ENCODE results near the gene NIT1. TPM values are rescaled to one million over a fixed set of nuclear protein-coding genes. Genes with fewer than 3 reads are reported as not detected.
A peak's percentile ranks its signal among the peaks of the same experiment; 100 is the strongest.

The NIT1 gene
- total and polyA plus RNA-seq, 12 donors, result 24.1 to 41.2 (median 32.1) TPM

DNA sequence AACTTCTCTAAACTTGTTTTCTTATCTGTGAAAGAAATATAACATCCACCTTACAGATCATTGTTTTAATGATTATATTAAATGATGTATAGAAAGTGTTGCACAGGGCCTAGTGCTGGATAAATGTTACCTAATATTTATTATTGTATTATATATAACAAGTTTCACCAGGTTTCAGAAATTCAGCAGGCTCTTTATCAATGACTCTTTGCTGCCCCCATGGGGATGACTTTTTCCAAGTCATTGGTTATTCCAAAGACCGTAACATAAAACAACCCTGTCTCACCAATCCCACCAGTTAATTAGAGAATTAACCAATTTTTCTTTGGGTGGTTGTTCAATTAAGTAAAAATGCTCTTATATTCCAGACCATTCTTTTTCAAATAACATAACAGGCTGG lies 21.9 kb downstream of the NIT1 start:
- Histone ChIP-seq H3K4me3 (no peak overlapping the region), H3K27me3 (no peaks in the 10 kb centered on the region), H3K27ac (no peak overlapping the region), H3K4me1 (peaks cover 0 to 36% (median 8%) of the 10 kb centered on the region in 9 donors), H3K36me3 (peaks cover 0 to 6% (median 0%) of the 10 kb centered on the region in 9 donors), H3K9me3 (no peaks in the 10 kb centered on the region)
- DNase-seq (peak in 1 of 2 donors; percentile 51), ATAC-seq (peak in 2 of 8 donors; percentile 44 to 51)
- intact Hi-C loops (cut with DNase I), result loop anchor here in 6 of 10 donors (5.0 to 10.0 kb wide), 3 partner anchors 142 to 147 kb away; no protein-coding TSS in a partner anchor
- 38 to 46% methylated on average over 1 of the region's 1 CpG for WGBS, 2 donors
- TF ChIP-seq, protein P1, sequence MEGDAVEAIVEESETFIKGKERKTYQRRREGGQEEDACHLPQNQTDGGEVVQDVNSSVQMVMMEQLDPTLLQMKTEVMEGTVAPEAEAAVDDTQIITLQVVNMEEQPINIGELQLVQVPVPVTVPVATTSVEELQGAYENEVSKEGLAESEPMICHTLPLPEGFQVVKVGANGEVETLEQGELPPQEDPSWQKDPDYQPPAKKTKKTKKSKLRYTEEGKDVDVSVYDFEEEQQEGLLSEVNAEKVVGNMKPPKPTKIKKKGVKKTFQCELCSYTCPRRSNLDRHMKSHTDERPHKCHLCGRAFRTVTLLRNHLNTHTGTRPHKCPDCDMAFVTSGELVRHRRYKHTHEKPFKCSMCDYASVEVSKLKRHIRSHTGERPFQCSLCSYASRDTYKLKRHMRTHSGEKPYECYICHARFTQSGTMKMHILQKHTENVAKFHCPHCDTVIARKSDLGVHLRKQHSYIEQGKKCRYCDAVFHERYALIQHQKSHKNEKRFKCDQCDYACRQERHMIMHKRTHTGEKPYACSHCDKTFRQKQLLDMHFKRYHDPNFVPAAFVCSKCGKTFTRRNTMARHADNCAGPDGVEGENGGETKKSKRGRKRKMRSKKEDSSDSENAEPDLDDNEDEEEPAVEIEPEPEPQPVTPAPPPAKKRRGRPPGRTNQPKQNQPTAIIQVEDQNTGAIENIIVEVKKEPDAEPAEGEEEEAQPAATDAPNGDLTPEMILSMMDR (IDR thresholded peaks at IDR 0.05), result peak in 8 of 9 donors; percentile 22 to 65 (median 61)

DNA sequence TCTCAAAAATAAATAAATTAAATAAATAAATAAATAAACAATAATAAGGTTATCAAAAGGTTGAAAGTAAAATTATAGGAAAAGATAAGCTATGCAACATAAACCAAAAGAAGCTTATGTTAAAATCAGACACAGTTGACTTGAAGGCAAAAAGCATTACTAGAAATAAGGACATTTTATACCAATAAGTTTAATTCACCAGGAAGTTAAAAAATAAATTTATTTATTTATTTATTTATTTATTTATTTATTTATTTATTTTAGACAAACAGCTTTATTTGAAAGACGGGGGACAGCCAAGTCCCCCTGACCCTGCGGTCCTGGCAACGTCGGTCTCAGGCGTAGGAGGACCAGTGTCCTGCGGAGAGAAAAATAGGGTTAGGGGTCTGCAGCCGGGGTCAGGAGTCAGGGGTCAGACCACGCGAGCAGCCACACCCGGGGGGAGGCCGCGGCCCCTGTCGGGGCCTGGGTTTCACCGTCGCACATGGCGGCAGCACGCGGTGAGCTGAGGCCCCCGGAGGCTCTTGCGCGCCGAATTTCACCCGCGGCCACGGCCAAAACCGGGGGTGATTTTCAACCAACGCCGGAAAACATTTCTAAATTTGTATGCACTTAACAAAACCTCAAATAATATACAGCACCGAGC lies 23.0 kb downstream of the NIT1 start:
- intact Hi-C loops (cut with DNase I), result no loop called here
- Histone ChIP-seq H3K36me3 (peaks cover 0 to 6% (median 0%) of the 10 kb centered on the region in 9 donors), H3K4me3 (no peak overlapping the region), H3K9me3 (no peaks in the 10 kb centered on the region), H3K4me1 (peaks cover 0 to 32% (median 8%) of the 10 kb centered on the region in 9 donors), H3K27me3 (no peaks in the 10 kb centered on the region), H3K27ac (no peak overlapping the region)
- DNase-seq, result no peak
- no peak for ATAC-seq
- 93 to 95% methylated on average over 29 of the region's 29 CpGs for WGBS, 2 donors
- TF ChIP-seq, protein P1 (IDR thresholded peaks at IDR 0.05), result no peak

DNA sequence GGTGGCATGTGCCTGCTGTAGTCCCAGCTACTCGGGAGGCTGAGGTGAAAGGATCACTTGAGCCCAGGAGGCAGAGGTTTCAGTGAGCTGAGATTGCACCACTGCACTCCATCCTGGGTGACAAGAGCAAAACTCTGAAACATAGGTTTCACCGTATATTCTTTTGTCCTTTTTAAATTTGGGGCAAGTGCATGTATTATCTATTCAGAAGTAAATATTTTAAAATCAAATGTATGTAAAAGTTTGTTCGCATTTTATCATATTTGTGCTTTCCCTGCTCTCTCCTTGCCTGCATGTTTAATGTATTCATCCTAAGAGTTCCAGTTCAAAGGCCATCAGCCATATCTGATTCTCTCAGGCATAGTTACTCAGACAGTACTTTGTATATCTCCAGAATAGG lies 27.9 kb downstream of the NIT1 start:
- no peaks in the 10 kb centered on the region for H3K27me3 ChIP-seq
- intact Hi-C loops (cut with DNase I), result no loop called here
- no peak overlapping the region for H3K4me3 ChIP-seq
- WGBS, 2 donors, result 85% methylated on average over 3 of the region's 3 CpGs
- H3K27ac ChIP-seq, result no peak overlapping the region
- no peak for ATAC-seq
- no peaks in the 10 kb centered on the region for H3K36me3 ChIP-seq
- no peaks in the 10 kb centered on the region for H3K9me3 ChIP-seq
- H3K4me1 ChIP-seq, result no peaks in the 10 kb centered on the region
- no peak for DNase-seq
- TF ChIP-seq, protein P1 (IDR thresholded peaks at IDR 0.05), result no peak

DNA sequence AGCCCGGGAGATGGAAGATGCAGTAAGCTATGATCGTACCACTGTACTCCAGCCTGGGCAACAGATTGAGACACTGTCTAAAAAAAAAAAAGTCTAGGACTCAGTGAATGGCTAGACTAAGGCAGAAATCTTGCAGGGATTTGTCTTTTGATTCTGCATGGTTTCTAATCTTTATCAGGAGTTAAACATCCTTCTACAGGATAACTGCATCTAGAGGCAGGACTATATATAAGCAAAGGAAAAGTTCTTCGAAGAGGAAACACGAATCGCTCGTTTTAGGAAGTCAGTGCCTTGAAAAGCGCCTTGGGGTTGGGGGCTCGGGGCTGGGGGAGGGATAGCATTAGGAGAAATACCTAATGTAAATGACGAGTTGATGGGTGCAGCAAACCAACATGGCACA lies 35.3 kb downstream of the NIT1 start:
- DNase-seq (no peak), ATAC-seq (peak in 1 of 8 donors; percentile 4)
- H3K9me3 ChIP-seq, result no peaks in the 10 kb centered on the region
- peak overlapping the region; percentile 60 to 91 (median 82) for H3K4me3 ChIP-seq
- 24% methylated on average over 9 of the region's 9 CpGs for WGBS, 2 donors
- H3K36me3 ChIP-seq, result peaks cover 0 to 18% (median 0%) of the 10 kb centered on the region in 9 donors
- H3K27ac ChIP-seq, result peak overlapping the region; percentile 83 to 96 (median 93)
- H3K4me1 ChIP-seq, result peaks cover 0 to 20% (median 12%) of the 10 kb centered on the region in 9 donors
- no peaks in the 10 kb centered on the region for H3K27me3 ChIP-seq
- intact Hi-C loops (cut with DNase I), result loop anchor here in 1 of 10 donors (5.0 kb wide), 1 partner anchor 36 kb away; the partner anchor contains the start of genes NIT1 and PFDN2
- TF ChIP-seq, protein P1 (IDR thresholded peaks at IDR 0.05), result no peak
